Measurements from ENCODE around the gene RPUSD1.

Gene RPUSD1

DNA sequence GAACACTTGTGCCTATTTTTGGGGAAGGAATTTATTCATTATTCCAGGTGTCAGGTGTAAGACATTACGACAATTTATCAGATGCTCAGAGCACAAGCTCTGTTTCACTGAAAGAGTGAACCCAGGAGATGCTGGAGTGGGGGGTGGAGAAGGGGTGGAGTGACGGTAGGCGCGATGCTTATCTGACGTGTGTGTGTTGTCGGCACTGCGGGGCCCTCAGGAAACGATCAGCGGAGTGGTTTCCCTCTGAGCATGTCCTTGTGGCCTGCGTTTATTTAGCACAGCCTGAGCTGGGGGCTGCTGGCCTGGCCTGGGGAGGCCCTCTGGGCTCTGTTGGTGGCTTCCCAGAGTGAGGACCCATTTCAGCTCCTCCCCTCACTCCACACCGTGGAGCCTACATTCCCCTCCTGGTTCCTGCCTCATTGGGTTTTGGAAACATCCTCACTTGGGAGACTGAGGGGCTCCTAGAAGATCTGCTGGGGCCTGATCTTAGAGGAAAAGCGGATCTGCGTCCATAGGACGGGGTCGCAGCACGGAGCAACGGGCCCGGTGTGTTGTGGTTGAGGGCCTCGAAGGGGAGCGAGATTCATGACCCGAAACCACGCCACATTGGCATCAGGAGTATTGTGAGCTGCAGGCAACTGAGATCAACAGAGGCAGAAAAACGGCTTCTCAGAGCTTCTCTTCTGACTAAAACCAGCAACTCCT lies 31.3 kb upstream of the RPUSD1 start:
- DNase-seq (ENCODE audit: low read depth in 2 of 2), result no peak

DNA sequence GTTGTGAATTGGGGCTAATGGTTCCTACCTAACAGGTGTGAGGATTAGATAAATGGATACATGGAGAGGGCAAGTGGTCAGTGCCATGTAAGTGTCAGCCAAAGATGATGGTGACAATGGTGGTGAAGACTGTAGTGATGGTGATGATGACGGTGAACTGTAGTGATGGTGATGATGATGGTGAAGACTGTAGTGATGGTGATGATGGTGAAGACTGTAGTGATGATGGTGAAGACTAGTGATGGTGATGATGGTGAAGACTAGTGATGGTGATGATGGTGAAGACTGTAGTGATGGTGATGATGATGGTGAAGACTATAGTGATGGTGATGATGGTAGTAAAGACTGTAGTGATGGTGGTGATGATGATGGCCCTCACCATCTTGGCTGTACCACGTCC lies 30.4 kb upstream of the RPUSD1 start:
- no peak for DNase-seq (ENCODE audit: low read depth in 2 of 2)

DNA sequence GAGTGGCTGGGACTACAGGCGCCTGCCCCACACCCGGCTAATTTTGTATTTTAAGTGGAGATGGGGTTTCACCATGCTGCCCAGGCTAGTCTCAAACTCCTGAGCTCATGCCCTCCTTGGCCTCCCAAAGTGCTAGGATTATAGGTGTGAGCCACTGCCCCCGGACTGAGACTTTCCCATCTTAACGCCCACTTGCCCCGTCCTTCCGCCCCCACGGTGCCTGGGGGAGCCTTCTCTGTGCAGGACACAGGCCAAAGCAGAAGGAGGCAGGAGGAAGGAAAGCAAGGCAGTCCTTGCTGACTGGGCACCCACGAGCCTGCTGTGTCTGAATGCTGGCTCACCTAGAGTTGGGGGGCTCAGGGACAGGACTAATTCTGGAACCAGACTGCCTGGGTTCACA lies 30.0 kb upstream of the RPUSD1 start:
- no peak for DNase-seq (ENCODE audit: low read depth in 2 of 2)

DNA sequence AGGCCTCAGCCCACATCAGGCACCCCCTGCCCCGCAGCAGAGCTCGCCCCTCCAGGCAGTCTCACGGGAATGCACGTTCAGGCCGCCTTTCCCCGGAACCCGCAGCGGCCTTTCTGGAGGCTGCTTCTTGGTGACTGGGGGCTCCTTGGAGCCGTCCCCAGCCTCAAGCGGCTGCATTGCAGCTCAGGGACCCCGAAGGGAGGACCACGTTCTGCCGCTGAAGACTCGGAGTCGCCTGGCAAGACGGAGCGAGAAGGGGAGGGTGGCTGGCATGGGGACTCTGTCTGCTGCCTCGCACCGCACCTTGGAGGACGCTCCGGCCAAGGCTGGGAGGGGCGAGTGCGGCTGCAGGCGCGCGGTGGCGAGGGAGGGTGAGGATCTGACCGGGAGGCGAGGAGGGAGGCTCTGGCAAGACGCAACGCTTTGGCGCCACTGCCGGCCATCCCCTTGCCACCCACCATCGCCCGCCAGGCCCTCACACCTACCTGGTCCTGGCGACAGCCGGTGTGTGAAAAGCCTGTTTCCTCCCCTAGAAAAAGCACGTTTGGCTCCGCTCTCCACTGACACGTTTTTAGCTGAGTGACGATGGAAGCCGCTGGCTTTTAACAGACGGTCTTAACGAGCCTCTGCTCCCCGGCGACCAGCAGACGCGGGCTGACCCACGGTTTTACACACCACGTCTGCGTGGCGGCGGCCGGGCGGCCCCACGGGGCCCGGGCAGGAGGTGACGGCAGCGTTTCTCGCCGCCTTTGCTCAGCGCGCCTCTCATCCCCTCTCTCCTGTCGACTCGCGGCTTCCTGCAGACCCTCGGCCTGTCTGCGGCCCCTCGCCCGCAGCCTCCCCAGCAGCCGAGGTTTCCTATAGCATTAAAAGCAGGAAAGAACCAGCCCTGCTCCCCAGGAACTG lies 29.1 kb upstream of the RPUSD1 start:
- DNase-seq (ENCODE audit: low read depth in 2 of 2), result no peak

DNA sequence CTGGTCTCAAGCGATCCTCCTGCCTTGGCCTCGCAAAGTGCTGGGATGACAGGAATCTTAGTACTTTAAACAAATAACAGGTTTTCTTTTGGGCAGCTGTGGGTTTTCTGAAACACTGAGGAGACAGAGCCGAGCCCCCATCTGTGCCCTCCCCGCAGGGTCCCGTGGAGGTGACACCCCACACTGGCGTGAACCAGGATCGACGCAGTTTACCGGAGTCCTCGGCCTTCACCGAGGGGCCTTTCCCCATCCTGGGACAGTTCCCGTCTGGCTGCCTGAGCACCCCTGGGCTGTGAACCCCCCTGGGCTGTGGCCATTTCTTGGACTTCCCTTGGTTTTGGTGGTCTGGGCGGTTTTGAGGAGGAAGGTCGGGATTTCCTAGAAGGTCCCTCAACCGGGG lies 27.7 kb upstream of the RPUSD1 start:
- DNase-seq (ENCODE audit: low read depth in 2 of 2), result no peak

DNA sequence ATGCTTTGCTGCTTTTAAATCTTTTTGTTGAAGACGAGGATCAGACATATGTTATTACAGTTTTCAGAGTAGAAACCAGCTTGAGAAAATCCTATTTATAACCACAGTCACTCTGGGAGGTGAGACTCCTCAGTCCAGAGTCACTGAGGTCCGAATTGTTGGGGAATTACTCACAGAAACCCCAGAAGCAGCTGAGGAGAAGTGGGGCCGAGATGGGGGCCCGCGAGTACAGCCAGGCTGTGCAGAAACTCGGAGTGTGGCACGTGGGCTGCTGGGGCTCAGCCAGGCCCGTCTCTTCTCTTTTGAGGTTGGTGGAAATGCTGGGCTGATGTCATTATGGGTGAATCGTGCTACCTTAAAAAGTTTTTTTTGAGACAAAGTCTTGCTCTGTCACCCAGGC lies 26.8 kb upstream of the RPUSD1 start:
- DNase-seq (ENCODE audit: low read depth in 2 of 2), result no peak

DNA sequence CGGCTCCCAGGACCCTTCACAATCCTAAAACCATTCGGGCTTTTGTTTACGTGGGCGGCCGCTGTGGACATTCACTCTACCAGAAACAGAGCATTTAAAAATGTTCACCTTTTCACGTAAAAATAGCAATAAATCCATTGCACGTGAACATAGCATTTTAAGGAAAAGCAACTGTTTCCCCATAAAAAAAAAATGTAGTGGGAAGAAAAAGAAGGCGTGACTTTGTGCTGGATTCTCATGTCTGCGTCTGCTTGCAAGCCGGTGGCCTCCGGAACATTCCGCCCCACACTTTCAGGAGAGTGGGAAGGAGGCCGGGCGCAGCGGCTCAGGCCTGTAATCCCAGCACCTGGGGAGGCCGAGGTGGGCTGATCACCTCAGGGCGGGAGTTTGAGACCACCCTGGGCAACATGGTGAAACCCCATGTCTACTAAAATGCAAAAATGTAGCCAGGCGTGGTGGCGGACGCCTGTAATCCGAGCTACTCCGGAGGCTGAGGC lies 25.8 kb upstream of the RPUSD1 start:
- DNase-seq (ENCODE audit: low read depth in 2 of 2), result no peak

DNA sequence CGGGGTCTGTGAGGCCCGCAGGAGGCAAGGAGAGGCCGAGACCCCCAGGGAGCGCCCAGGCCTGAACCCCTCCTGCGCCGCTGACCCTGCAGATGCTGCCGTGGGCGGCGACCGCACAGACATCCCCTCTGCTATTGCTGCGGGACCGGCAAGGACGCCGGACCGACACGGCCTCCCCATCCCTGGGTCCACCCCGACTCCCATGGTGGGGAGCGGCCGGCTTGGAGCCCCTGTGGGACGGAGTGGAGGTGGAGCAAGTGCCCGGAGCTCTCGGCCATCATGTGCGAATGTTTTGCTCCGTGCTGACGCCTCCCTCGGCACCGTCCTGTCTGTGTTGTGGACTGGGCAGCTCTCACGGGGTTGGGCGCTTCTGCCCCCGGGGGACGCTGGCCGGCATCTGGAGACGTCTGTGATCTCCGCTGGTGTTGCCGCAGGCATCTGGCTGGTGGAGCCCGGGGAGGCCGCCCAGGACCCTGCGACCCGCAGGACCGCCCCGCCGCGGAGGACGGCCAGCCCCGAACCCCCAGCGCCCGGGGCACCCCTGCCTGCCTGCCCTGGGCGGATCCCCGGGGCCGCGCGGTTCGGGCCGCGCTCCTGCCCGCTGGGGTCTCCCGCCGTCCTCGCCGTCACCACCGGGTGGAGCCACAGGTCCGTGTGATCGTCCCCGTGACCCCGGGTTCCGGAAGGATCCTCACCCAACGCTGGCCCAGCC lies 25.2 kb upstream of the RPUSD1 start:
- peak in 1 of 2 donors; percentile 48 for DNase-seq (ENCODE audit: low read depth in 2 of 2)

DNA sequence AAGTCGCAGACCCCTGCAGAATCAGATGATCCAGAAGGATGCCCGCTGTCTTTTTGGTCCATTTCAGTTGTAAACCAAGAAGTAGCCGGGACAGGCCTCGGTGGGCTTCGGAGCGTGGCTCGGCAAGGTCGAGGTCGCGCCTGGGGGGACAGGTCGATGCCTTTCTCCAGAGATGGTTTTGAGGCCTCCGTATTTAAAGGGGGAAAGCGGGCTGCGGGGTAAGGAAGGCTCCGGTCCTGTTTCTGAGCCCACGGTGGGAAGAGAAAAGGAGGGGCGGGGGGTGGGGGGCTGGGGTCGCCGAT lies 19.9 kb upstream of the RPUSD1 start:
- no peak for DNase-seq (ENCODE audit: low read depth in 2 of 2)

DNA sequence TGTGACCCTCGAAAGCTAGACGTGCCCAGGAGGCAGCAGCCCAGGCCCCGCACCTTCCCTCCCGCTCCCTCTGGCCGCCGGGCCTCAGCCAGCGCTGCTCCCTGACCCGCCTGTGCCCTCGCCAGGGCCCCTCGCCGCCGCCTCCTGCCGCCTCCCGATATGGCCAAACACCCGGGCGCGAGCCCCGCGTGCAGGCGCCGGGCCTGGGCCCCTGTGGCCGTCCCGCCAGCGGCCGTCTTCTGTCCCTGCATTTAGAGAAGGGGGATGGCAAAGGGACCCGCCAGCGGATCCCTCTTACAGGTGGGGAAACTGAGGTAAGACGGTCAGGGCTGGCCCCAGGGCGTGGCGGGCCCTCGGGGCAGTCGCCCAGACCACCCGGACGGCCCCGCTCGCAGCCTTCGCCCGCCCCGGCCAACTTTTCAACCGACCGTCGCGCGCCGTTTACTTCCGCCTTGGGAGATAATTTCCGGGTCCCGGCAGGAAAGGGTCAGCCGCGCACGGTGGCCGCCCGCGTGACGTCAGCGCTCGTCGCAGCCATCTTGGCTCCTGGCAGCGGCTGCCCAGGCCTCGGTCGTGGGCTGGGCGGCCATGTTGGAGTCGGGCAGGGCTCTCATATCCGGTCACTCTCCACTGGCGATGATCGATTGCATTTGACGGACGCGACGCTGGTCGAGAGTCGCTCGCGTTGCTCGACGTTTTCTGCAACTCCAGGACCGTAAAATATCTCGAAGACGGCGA lies 19.3 kb upstream of the RPUSD1 start:
- DNase-seq (ENCODE audit: low read depth in 2 of 2), result peak; percentile 55 to 56

DNA sequence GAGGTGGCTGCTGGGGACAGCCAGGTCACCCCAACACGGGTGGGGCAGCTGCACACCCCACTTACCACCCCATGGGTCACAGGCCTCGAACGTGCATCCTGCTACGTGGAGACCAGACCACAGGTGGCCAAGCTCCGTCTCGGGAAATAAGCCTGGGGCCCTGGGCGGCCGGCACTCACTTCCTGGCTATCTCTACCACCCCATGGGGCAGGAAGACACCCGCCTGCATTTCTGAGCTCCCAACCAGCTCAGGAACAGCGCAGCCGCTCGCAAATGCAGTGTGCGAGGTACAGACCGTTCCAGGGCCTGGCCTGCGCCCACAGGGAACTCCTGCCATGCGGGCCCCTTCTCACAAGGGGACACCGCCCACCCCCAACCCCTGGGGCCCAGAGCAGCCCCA lies 17.3 kb upstream of the RPUSD1 start:
- DNase-seq (ENCODE audit: low read depth in 2 of 2), result no peak

DNA sequence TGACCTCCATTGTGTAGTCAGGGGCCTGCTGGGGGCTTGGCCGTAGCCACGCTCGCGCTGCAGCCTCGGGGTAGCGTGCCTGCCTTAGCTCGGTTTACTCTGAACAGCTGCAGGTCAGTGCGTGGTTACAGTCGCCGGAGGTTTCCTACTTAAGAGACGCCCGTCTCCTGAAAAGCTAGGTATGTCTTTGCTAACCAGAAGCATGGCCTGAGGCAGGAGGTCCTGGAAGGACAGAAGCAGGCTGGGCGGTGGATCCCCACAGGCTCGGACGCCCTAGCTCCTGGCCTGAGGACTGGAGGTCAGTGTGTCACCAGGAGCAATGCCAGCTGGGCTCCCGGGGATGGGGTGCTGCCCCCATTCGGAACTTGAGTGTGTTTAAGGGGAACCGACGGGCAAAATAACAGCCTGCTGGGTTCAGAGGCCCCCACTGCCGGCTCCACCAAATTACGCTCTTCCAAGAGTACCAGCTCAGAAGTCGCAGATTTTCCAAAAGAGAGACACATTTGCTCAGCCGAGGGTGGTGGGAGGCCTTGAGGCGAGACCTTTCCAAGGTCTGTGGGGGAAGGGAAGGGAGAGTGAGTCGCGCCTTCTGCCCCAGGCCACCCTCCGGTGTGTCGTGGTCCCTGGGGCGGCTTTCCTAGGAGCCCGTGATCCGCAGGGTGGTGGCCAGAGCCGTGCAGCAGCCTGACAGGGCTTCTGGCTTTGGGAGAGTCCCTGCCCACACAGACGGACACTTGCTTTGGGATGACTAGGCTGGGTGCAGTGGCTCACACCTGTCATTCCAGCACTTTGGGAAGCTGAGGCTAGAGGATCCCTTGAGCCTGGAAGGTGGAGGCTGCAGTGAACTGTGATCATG lies 16.2 kb upstream of the RPUSD1 start:
- no peak for DNase-seq (ENCODE audit: low read depth in 2 of 2)

DNA sequence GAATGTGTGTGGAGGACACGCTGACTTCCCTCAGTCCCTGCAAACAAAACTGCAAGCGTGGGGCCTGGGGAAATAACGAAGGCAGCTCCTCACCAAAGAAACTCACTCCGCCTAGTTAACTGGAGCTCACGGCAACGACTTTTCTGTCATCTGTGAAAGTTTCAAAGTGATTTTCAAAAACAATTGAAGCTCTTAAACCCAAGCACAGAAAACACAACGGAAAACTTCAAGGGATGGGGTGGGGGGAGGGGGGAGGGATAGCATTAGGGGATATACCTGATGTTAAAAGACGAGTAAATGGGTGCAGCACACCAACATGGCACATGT lies 15.5 kb upstream of the RPUSD1 start:
- no peak for DNase-seq (ENCODE audit: low read depth in 2 of 2)

DNA sequence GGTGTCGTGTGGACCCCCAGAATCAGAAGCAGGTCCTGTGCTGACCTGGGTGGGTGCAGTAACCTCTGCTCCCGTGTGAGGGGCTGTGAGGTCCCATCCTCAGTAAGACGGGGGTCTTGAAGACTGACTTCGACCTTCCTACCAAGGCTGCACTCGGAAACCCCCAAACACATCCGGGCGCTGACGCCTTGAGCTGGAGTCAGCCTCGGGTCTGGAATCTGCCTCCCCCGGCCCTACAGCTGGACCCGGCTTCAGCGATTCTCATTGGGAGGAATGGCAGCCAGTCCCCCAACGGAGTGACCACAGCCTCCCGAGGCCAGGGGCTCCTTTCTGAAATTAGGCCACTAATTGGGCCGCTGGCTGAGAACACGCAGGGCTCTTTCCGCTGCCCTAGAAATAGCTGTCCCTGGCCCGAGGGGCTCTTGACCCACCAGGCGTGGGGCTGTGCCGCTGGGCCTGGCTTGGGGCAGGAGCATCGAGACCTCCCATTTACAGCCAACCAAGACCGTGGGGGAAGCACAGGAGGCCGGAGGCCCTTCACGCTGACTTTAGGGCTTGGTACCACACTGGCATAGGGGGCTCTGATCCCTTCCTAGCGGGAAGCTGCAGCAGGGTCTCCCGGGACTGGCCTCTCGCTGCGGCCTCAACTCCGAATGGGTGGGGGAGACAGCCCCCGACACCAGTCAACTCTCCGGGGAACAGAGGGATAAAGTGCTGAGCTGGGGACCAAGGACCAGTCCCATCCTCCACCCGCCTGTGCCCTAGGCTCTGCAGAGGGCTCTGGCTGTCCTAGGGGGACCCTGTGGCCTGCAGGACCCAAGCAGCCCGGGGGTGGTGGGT lies 15.0 kb upstream of the RPUSD1 start:
- DNase-seq (ENCODE audit: low read depth in 2 of 2), result no peak

DNA sequence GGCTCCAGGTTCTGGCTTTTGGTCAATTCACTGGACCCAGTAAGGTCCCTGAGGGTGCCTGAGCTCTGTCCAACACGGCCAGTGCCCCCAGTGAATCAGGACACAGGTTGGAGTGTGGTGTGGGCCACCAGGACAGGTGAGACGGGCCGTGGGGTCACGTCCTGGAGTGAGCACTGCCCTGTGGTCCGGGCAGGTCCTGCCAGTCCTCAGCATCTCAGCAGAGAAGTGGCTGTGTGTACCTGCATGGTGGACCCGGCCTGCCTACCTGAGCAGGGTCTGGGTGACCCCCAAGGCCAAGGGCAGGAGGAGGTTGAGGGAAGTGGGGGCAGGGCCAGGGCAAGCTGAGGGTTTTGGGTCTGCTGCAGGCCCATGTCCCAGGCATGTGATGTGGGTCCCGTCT lies 14.3 kb upstream of the RPUSD1 start:
- no peak for DNase-seq (ENCODE audit: low read depth in 2 of 2)

DNA sequence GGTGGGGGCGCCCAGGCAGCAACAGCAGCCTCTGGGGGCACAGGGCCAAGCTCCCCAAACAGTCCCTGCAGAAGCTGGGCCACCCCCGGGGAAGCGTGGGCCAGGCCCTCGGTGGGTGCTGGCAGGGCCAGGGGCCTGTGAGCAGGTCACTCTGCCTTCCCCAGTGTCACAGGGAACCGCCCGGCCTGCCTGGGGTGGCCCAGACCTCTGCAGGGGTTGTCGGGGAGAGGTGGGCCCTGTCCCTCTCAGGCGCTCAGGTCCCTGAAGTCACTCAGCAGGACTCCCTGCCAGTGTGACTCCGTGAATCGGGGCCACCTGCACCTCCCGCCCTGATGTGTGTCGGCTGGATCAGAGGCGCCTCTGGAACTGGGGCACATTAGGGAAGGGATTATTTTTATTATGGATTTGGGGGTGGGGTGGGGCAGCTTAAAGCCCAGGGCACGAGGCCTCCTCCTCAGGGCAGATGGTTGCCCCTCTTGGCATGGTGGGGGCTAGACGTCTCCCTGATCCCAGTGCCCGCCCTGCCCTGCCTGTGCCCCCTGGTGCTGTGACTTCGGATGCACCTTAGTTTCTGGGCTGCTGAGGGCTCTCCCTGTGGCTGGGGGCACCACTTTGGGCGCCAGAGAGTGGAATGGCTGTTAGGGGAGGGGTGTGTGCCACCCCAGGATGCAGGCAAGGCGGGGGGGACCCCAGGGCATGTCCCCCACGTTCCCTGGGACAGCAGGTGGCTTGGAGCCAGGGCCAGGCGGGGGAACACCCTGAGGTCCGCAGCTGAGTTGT lies 13.6 kb upstream of the RPUSD1 start:
- DNase-seq (ENCODE audit: low read depth in 2 of 2), result no peak

DNA sequence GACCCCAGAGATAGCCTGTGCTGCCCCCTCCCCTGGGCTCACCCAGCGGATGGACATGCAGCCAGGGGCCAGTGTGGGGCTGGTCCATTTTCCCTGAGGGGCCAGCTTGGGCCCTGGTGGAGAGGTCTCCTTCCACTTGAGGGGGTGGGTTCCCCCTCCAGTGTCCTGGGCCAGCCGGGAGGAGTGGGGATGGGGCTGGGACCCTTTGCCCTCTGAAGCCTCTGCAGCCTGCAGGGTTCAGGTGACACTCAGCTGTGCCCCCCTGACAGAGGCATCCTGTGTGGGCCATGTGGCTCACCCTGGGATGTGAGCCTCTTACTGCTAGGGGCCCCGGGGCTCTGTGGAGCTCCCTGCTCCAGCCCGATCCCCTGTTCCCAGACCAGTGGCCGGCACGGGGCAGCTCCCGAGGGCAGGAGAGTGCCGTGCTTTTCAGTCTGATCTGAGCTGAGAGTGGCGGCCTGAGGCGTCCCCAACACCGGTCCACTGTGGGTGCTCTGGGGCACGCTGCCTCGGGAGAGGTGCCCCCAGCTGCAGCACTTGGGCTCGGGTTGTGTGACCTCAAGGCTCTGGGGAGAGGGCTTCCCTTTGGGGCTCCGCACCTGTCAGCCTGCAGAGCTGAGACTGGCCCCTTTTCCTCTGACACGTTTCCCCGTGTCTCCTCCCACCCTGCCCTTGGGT lies 12.8 kb upstream of the RPUSD1 start:
- DNase-seq (ENCODE audit: low read depth in 2 of 2), result no peak

DNA sequence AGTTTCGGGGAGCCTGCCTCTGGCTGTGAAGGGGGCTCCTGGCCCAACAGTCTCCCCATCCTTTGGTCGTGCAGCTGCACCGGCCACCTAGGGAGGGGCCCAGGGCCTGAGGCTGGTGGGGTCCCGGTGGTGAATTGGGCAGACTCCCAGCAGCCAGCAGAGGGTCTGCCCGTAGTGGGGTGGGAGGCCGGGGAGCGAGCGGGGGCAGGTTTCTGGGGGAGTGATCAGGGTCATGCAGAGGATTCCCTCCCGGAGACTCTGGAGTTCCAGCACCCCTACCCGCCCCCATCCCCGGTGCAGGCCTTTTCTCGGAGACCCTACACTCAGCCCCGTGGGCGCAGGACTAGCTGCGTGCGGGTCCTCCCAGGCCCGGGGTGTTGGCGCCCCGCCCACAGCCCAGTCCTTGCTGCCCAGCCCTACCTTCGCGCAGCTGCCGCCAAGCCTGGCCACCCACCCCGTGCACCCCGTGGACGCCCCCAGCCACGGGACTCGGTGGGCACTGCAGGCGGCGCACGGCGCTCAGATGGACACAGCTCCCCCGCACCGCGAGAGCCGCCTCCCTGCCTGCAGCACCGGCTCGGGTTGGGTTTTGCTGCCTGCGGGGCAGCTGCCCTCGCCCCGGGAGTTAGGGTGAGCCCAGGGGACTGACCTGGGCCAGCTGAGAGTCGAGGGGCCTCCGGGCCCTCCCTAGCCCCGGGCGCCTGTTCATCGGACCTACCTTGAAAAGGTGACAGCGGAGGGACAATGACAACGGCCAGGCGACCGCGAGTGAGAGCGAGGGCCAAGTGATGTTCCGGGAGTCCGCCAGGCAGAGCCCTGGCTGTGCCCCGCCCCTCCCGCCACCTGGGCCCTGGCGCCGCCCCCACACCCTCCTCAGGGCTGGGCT lies 12.0 kb upstream of the RPUSD1 start, which contains the start of gene GNG13:
Gene GNG13, minus strand, starts transcription at position 787 of the 886 bp plus-strand sequence. CDS start 1,657 bp downstream, outside the sequence.
- no peak for DNase-seq (ENCODE audit: low read depth in 2 of 2)
